Activated B cell treated with CpG ODN at 0.5 μM for 24 hours (primary cell): ENCODE measurements around the gene CNGB1. TPM values are rescaled to one million over a fixed set of nuclear protein-coding genes. Genes with fewer than 3 reads are reported as not detected.
A peak's percentile ranks its signal among the peaks of the same experiment; 100 is the strongest.

Experiments used
- ATAC-seq: fragments of 200-7000 bp; cut with Tn5 transposase; one replicate; pipeline ENCODE4 v1.10.0; 2021; ENCODE audit warnings: low read depth, mild to moderate bottlenecking, moderate library complexity
- CTCF ChIA-PET: fragments of 350-600 bp; sonication (Branson Sonifier 250); formaldehyde crosslinking; loops from one replicate; lab custom pipeline; 2021; ENCODE audit warnings: antibody characterized with exemption; lab: Charles Lee
- POLR2A ChIA-PET: fragments of 350-600 bp; sonication (Branson Sonifier 250); formaldehyde crosslinking; loops from one replicate; lab custom pipeline; 2021; ENCODE audit warnings: antibody characterized with exemption; lab: Charles Lee
- DNase-seq: peaks from one replicate; pipeline ENCODE4 v3.0.0; 2022
- H3K27ac Mint-ChIP-seq: one replicate; pipeline ENCODE4 v1.8.0; 2020; ENCODE audit warnings: mixed read lengths
- H3K27me3 Mint-ChIP-seq: one replicate; pipeline ENCODE4 v1.8.0; 2021; ENCODE audit warnings: mixed read lengths
- H3K36me3 Mint-ChIP-seq: one replicate; pipeline ENCODE4 v1.8.0; 2021; ENCODE audit warnings: low read depth, mixed read lengths
- H3K4me1 Mint-ChIP-seq: one replicate; pipeline ENCODE4 v1.8.0; 2021; ENCODE audit warnings: mixed read lengths
- H3K4me3 Mint-ChIP-seq: one replicate; pipeline ENCODE4 v1.8.0; 2020; ENCODE audit warnings: mild to moderate bottlenecking, mixed read lengths
- H3K9me3 Mint-ChIP-seq: one replicate; pipeline ENCODE4 v1.8.0; 2020; ENCODE audit warnings: mixed read lengths
- intact Hi-C: fragments of 100-400 bp; cut with micrococcal nuclease; formaldehyde crosslinking; loops from one replicate; pipeline ENCODE4 v1.15.1; 2024
- total RNA-seq: library from RNA; stranded (reverse); gene quantifications from 2 replicates; pipeline ENCODE4 v1.2.3, GENCODE V29; 2022
- TF ChIP-seq, protein P1 (sequence below): fragments of 200-600 bp; IDR thresholded peaks from one replicate; pipeline ENCODE4 v1.8.0; 2022; ENCODE audit warnings: antibody characterized with exemption, mild to moderate bottlenecking

Gene CNGB1
- total RNA-seq, 1 donor from 2014 or later = not detected

DNA sequence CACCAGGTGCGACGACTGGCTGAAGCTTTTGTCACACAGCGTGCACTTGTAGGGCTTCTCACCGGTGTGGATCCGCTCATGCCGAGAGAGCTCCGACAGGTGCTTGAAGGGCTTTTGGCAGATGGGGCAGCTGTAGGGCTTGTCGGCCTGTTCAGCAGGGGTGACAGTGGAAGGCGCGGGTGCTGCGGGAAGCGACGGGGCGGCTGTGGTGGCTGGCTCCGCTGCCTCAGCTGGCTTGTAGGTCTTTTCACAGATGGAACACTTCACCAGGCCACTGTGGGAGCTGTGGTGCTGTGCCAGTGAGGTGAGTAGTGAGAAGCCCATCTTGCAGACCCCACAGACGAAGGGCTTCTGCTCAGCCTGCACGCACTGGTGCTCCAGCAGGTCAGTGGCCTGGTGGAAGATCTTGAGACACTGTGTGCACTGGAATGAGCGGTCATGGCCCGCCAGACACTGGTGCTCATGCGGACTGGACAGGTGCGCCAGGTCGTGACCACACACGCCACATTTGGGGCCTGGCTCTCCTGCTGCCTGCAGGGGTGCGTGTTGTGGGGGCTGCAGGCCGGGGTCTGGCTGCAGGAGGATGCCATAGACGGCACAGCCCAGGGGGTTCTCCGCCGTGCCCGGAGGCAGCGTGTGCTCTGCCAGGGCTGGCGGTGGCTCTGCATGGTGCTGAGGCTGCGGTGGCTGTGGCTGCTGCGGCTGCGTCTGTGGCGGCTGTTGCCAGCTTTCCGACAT, 26.8 kb upstream of the CNGB1 start:
- no peaks in the 10 kb centered on the region for H3K27me3 Mint-ChIP-seq
- H3K4me1 Mint-ChIP-seq = peaks cover 35% of the 10 kb centered on the region
- intact Hi-C loops = no loop called here
- CTCF ChIA-PET = no interaction called here
- TF ChIP-seq, protein P1, sequence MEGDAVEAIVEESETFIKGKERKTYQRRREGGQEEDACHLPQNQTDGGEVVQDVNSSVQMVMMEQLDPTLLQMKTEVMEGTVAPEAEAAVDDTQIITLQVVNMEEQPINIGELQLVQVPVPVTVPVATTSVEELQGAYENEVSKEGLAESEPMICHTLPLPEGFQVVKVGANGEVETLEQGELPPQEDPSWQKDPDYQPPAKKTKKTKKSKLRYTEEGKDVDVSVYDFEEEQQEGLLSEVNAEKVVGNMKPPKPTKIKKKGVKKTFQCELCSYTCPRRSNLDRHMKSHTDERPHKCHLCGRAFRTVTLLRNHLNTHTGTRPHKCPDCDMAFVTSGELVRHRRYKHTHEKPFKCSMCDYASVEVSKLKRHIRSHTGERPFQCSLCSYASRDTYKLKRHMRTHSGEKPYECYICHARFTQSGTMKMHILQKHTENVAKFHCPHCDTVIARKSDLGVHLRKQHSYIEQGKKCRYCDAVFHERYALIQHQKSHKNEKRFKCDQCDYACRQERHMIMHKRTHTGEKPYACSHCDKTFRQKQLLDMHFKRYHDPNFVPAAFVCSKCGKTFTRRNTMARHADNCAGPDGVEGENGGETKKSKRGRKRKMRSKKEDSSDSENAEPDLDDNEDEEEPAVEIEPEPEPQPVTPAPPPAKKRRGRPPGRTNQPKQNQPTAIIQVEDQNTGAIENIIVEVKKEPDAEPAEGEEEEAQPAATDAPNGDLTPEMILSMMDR = no peak
- peaks cover 37% of the 10 kb centered on the region for H3K36me3 Mint-ChIP-seq
- no peak for DNase-seq
- H3K4me3 Mint-ChIP-seq = no peak overlapping the region
- ATAC-seq = no peak
- POLR2A ChIA-PET = no interaction called here
- no peak overlapping the region for H3K27ac Mint-ChIP-seq
- no peaks in the 10 kb centered on the region for H3K9me3 Mint-ChIP-seq

DNA sequence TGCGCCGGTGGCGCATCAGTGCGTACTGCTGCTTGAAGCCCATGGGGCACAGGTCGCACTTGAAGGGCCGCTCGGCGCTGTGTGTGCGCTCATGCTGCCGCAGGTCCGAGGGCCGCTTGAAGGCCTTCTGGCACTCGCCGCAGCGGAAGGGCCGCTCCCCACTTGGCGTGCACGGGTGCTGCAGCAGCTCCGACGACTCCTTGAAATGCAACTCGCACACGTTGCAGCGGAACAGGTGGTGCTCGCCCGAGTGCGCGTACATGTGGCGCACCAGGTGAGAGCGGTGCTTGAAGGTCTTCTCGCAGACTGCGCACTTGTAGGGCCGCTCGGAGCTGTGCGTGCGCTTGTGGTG, 26.2 kb upstream of the CNGB1 start:
- Mint-ChIP-seq H3K4me3 (no peak overlapping the region), H3K4me1 (peaks cover 35% of the 10 kb centered on the region), H3K9me3 (no peaks in the 10 kb centered on the region), H3K27ac (no peak overlapping the region), H3K27me3 (no peaks in the 10 kb centered on the region), H3K36me3 (peaks cover 34% of the 10 kb centered on the region)
- intact Hi-C loops = no loop called here
- POLR2A ChIA-PET = no interaction called here
- DNase-seq (no peak), ATAC-seq (no peak)
- TF ChIP-seq, protein P1 = no peak
- CTCF ChIA-PET = no interaction called here

DNA sequence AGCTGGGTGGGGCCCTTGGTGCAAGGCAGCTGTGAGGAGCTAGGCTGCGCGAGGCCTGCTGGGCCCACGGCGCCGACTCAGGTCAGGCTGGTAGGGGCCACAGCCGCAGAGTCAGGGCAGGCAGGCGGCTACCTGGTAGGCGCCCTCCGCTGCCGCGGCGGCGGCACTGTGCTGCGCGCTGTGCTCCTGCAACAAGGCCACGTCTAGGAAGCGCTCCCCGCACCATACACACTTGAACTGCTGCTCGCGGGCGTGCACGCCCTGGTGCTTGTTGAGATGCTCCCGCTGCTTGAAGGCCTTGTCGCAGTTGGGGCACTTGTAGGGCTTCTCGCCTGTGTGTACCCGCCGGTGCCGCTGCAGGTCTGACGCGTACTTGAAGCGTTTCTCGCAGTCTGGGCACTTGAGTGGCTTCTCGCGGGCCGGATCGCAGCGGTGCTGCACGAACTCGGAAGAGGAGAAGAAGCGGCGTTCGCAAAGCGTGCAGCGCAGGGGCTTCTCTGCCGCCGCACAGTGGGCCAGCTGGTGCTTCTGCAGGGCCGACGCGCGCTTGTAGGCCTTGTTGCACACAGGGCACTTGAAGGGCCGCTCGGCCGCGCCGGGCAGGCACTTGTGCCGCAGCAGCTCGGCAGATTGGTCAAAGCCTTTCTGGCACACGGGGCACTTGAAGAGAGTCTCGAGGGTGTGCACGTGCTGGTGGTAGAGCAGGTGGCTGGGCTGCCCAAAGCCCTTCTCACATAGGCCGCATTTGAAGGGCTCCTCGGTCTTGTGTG, 25.7 kb upstream of the CNGB1 start:
- H3K27ac Mint-ChIP-seq = no peak overlapping the region
- no peaks in the 10 kb centered on the region for H3K9me3 Mint-ChIP-seq
- ChIA-PET POLR2A (no interaction called here), CTCF (no interaction called here)
- H3K36me3 Mint-ChIP-seq = peaks cover 33% of the 10 kb centered on the region
- DNase-seq = no peak
- H3K27me3 Mint-ChIP-seq = no peaks in the 10 kb centered on the region
- TF ChIP-seq, protein P1 = no peak
- no peak for ATAC-seq
- intact Hi-C loops = no loop called here
- H3K4me3 Mint-ChIP-seq = no peak overlapping the region
- H3K4me1 Mint-ChIP-seq = peaks cover 29% of the 10 kb centered on the region

DNA sequence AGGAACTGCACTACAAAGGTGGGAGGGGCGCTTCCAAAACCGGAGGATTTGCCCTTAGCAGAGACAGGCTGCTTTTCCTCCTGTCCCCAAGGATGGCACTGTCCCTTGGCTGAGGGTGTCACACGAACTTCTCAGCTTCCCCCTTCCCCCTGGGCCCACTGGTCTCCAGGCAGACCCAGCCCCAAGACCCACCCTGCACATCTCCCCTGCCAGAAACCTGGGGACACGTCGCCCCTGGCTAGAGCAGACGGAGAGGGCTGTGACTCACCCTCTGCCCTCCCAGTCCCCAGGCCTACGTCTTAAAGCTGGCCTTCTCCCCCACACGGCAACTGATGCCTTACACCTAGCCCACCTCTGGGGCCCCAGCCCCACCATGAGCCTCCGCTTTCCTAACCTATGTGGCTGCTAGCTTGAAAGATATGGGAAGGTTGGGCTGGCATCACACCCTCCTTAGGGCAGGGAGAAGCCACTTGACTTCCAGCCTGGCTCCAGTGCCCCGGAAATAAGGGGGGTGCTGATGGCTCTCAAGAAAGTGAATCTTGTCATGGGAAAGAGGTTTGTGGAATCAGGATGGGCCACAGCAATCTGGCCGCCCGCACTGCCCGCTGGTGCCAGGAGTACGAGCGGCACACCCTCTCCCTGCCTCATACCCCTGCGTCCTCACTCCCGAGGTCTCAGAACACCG, 24.9 kb upstream of the CNGB1 start:
- Mint-ChIP-seq H3K27ac (no peak overlapping the region), H3K4me3 (no peak overlapping the region), H3K9me3 (no peaks in the 10 kb centered on the region), H3K4me1 (peaks cover 25% of the 10 kb centered on the region), H3K27me3 (no peaks in the 10 kb centered on the region), H3K36me3 (peaks cover 31% of the 10 kb centered on the region)
- ATAC-seq = no peak
- TF ChIP-seq, protein P1 = no peak
- no peak for DNase-seq
- CTCF ChIA-PET = no interaction called here
- intact Hi-C loops = loop anchor here (1.0 kb wide), 1 partner anchor 11 kb away; no protein-coding TSS in a partner anchor
- POLR2A ChIA-PET = no interaction called here

DNA sequence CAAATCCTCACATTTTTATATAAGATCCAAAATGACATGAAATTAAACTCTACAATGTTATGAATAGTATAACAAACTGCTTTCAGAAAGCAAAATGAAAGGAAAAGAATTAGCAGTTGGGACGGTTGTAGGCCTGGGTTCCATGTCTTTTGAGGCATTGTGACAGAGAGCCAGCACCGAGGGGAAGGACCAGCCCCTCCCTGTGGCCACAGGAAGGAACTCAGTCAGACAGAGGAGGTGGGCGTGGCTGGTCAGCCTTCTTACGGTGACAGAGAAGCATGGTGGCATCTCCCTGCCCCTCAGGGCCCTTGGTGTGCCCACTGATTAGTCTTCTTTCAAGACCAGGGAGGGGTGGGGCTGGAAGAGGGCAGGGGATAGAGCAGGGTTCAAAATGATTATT, 23.9 kb upstream of the CNGB1 start:
- DNase-seq (no peak), ATAC-seq (peak; percentile 63)
- Mint-ChIP-seq H3K27ac (no peak overlapping the region), H3K27me3 (no peaks in the 10 kb centered on the region), H3K9me3 (no peaks in the 10 kb centered on the region), H3K4me3 (no peak overlapping the region), H3K4me1 (peaks cover 24% of the 10 kb centered on the region), H3K36me3 (peaks cover 31% of the 10 kb centered on the region)
- ChIA-PET CTCF (no interaction called here), POLR2A (no interaction called here)
- TF ChIP-seq, protein P1 = no peak
- intact Hi-C loops = loop anchor here (1.0 kb wide), 1 partner anchor 9 kb away; no protein-coding TSS in a partner anchor
